Gastrocnemius medialis (tissue), 4 donors: Measurements from ENCODE around the gene CSNK2B. TPM values are rescaled to one million over a fixed set of nuclear protein-coding genes. Genes with fewer than 3 reads are reported as not detected.

Source experiments
- ATAC-seq, 2 donors: fragments of 150-250 bp; one replicate each; pipeline ENCODE4 v1.9.1; 2016
- DNase-seq, 2 donors: peaks; one replicate each; pipeline ENCODE4 v3.0.0-alpha.2; 2019
- H3K27ac ChIP-seq, 4 donors: fragments of 200-600 bp; sonication (generic); 1 replicate in 1 of 4; 2 replicates in 3 of 4; pipeline ENCODE4 v1.5.1; 2016 to 2018; ENCODE audit warnings: mild to moderate bottlenecking in 2 of 4, moderate library complexity in 1 of 4
- H3K27me3 ChIP-seq, 3 donors: fragments of 200-600 bp; sonication (generic) in 2 of 3; 1 replicate in 1 of 3; 2 replicates in 2 of 3; pipeline versions ENCODE4 v1.5.1 to v1.6.0; 2016 to 2019; ENCODE audit warnings: mild to moderate bottlenecking in 1 of 3, moderate library complexity in 1 of 3
- H3K36me3 ChIP-seq, 2 donors: fragments of 200-600 bp; sonication (generic) in 1 of 2; one replicate each; pipeline ENCODE4 v1.5.1; 2017 to 2018
- H3K4me1 ChIP-seq, 2 donors: fragments of 200-600 bp; sonication (generic) in 1 of 2; one replicate each; pipeline ENCODE4 v1.5.1; 2016 to 2017; ENCODE audit warnings: mild to moderate bottlenecking in 2 of 2
- H3K4me3 ChIP-seq, 4 donors: fragments of 200-600 bp; sonication (generic) in 3 of 4; 1 replicate in 1 of 4; 2 replicates in 3 of 4; pipeline ENCODE4 v1.5.1; 2016 to 2019; ENCODE audit warnings: mild to moderate bottlenecking in 2 of 4
- H3K9me3 ChIP-seq, 3 donors: fragments of 200-600 bp; sonication (generic) in 2 of 3; 1 replicate in 1 of 3; 2 replicates in 2 of 3; pipeline ENCODE4 v1.5.1; 2016 to 2019
- POLR2A ChIP-seq, 2 donors: fragments of 450-650 bp; IDR thresholded peaks; one replicate each; pipeline ENCODE4 v1.6.1; 2017; ENCODE audit warnings: antibody characterized with exemption in 2 of 2, mild to moderate bottlenecking in 2 of 2, moderate library complexity in 2 of 2
- in situ Hi-C, 4 donors: fragments of 200-750 bp; cut with MboI; loops; one replicate each; pipeline versions ENCODE4 v1.15.0 to v1.8.0; 2017; ENCODE audit warnings: low sequenced_read_pairs in 4 of 4
- intact Hi-C: fragments of 100-400 bp; cut with DNase I; formaldehyde crosslinking; loops from one replicate; pipeline ENCODE4 v1.15.1; 2023; ENCODE audit warnings: low total_unique reads
- total RNA-seq, 4 donors: library from RNA; depleted of rRNA; stranded (reverse); fragments of >200 nt; gene quantifications; one replicate each; pipeline versions ENCODE4 v1.1.0 to v1.2.3, GENCODE V29; 2016
- TF ChIP-seq, protein P1 (sequence below), 5 experiments: fragments of 450-650 bp in 3 of 5; fragments of 200-600 bp in 2 of 5; sonication (generic) in 2 of 5; IDR thresholded peaks in 4 of 5; conservative IDR thresholded peaks in 1 of 5; 1 replicate in 4 of 5; 2 replicates in 1 of 5; pipeline ENCODE4 v1.5.1; 2016 to 2019; ENCODE audit warnings: antibody characterized with exemption in 5 of 5, mild to moderate bottlenecking in 3 of 5, moderate library complexity in 3 of 5

The CSNK2B gene
- total RNA-seq, 4 donors from 2014 or later: 185 to 251 (median 226) TPM

DNA sequence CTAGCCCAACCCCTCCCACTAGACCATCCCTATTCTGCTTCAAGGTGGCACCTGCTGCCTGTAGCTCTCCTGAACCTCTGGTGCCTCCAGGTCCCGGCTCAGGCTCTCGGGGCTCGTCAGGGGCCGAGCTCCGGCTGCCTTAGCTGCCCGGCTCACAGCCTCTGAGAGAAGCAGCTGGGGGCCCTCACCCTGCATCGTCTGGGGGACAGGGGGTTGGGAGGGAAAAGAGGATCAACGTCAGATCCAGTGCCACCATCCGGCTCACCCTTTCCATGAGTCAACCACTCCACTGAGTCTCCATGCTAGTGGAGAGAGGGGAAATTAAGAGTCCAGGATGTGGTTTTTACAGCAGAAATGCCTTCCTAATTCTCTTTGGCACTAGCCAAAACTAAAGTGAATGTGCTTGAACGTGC is 26.4 kb upstream of the CSNK2B start:
- TF ChIP-seq, protein P1, sequence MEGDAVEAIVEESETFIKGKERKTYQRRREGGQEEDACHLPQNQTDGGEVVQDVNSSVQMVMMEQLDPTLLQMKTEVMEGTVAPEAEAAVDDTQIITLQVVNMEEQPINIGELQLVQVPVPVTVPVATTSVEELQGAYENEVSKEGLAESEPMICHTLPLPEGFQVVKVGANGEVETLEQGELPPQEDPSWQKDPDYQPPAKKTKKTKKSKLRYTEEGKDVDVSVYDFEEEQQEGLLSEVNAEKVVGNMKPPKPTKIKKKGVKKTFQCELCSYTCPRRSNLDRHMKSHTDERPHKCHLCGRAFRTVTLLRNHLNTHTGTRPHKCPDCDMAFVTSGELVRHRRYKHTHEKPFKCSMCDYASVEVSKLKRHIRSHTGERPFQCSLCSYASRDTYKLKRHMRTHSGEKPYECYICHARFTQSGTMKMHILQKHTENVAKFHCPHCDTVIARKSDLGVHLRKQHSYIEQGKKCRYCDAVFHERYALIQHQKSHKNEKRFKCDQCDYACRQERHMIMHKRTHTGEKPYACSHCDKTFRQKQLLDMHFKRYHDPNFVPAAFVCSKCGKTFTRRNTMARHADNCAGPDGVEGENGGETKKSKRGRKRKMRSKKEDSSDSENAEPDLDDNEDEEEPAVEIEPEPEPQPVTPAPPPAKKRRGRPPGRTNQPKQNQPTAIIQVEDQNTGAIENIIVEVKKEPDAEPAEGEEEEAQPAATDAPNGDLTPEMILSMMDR (IDR thresholded peaks at IDR 0.05 in 4 of 5, conservative IDR thresholded peaks at IDR 0.05 in 1 of 5): no peak
- no peak for TF ChIP-seq POLR2A (IDR thresholded peaks at IDR 0.05)
- intact Hi-C loops: no loop called here

DNA sequence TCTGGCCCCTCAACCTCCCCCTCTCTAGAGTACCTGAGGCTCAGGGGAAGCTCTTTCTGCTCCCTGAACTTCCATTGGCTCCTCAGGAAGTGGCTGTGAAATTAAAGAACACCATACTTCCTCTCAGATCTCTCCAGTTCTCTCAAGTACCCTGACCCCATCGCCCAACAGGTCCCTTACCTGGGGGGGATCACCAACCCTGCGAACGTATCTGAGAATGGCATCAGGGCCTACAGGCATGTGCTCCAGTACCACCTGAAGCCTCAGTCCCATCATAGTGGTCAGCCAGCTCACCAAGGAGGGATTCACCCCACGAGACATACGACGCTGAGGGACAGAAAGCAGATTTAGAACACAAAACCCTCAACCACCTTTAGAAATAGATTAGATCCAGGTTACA is 25.3 kb upstream of the CSNK2B start:
- peaks cover 7 to 91% of the 10 kb centered on the region in 2 donors for H3K36me3 ChIP-seq
- no peak for DNase-seq
- no peaks in the 10 kb centered on the region for H3K4me1 ChIP-seq
- TF ChIP-seq POLR2A (IDR thresholded peaks at IDR 0.05): no peak
- TF ChIP-seq, protein P1 (IDR thresholded peaks at IDR 0.05 in 4 of 5, conservative IDR thresholded peaks at IDR 0.05 in 1 of 5): no peak
- no peak overlapping the region for H3K4me3 ChIP-seq
- ATAC-seq: no peak
- no peak overlapping the region for H3K27ac ChIP-seq
- no peaks in the 10 kb centered on the region for H3K27me3 ChIP-seq
- intact Hi-C loops (no loop called here), in situ Hi-C loops (no loop called here)
- no peaks in the 10 kb centered on the region for H3K9me3 ChIP-seq

More for the DNA sequence above, 26.4 kb upstream of the CSNK2B start:
- no peak for DNase-seq
- Histone ChIP-seq H3K4me1 (no peaks in the 10 kb centered on the region), H3K9me3 (no peaks in the 10 kb centered on the region), H3K4me3 (no peak overlapping the region), H3K27me3 (no peaks in the 10 kb centered on the region), H3K27ac (peak overlapping the region in 1 of 4 donors; percentile 42), H3K36me3 (peaks cover 7 to 91% of the 10 kb centered on the region in 2 donors)
- ATAC-seq: no peak
- in situ Hi-C loops: no loop called here

DNA sequence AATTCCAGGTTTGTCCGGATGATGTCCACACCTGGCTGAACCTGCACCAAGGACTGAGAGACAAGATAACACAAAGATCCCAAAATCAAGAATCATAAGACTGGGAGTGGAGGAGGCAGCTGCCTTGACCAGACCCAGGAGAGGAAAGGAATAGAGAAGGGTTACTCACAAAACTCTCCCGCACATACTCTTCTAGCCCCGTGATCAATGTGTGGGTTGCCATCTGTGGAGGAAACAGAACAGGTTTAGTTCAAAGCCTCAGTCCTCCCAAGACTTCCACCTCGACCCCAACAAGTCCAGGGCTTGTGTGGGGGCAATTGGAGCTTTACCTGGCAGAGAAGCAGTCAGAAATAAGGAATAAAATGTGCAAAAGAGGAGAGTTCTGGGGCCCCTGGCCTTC is 24.5 kb upstream of the CSNK2B start:
- Histone ChIP-seq H3K4me3 (no peak overlapping the region), H3K4me1 (no peaks in the 10 kb centered on the region), H3K27ac (no peak overlapping the region), H3K9me3 (no peaks in the 10 kb centered on the region), H3K27me3 (no peaks in the 10 kb centered on the region), H3K36me3 (peaks cover 7 to 91% of the 10 kb centered on the region in 2 donors)
- intact Hi-C loops (no loop called here), in situ Hi-C loops (no loop called here)
- DNase-seq (no peak), ATAC-seq (no peak)
- TF ChIP-seq, protein P1 (IDR thresholded peaks at IDR 0.05 in 4 of 5, conservative IDR thresholded peaks at IDR 0.05 in 1 of 5): no peak
- TF ChIP-seq POLR2A (IDR thresholded peaks at IDR 0.05): no peak

DNA sequence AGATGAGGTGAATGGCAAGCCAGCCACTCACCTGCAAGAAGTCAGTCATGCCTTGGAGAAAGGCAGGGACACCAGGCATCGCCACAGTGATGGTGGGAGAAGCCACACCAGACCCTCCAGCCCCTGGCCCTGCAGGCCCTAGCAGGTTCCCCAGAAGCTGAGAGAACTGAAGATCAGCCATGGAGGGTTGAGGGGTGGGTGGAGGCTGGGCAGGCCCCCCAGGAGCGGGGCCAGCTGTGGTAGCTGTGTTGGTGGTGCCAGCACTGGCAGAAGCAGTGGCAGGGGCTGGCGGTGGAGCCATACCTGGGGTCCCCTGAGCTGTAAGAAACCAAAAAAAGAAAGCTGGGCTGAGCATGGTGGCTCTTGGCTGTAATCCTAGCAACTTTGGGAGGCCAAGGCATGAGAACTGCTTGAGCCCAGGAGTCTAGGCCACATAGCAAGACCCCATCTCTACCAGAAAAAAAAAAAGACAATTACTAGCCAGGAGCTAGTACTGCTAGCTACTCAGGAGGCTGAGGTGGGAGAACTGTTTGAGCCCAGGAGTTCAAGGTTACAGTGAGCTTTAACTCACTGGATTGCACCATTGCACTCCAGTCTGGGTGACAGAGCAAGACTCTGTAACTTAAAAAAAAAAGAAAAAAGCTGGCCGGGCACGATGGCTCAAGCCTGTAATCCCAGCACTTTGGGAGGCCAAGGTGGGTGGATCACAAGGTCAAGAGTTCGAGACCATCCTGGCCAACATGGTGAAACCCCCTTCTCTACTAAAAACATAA is 22.9 kb upstream of the CSNK2B start:
- in situ Hi-C loops: no loop called here
- no peak for ATAC-seq
- intact Hi-C loops: no loop called here

More for the DNA sequence above, 22.9 kb upstream of the CSNK2B start:
- H3K36me3 ChIP-seq: peaks cover 7 to 91% of the 10 kb centered on the region in 2 donors
- no peaks in the 10 kb centered on the region for H3K4me1 ChIP-seq
- H3K27me3 ChIP-seq: no peaks in the 10 kb centered on the region
- DNase-seq: no peak
- H3K27ac ChIP-seq: no peak overlapping the region
- no peaks in the 10 kb centered on the region for H3K9me3 ChIP-seq
- TF ChIP-seq, protein P1 (IDR thresholded peaks at IDR 0.05 in 4 of 5, conservative IDR thresholded peaks at IDR 0.05 in 1 of 5): no peak
- no peak for TF ChIP-seq POLR2A (IDR thresholded peaks at IDR 0.05)
- no peak overlapping the region for H3K4me3 ChIP-seq
